GM12874 (cell line): ENCODE measurements around the gene PRDM5.

Source experiments
- CTCF ChIP-seq: IDR thresholded peaks from 2 replicates; pipeline ENCODE4 v1.5.1; 2011; ENCODE audit warnings: low read depth, mild to moderate bottlenecking, control low read depth, low read length, moderate library complexity; ENCODE audit not compliant: insufficient read depth

PRDM5 gene

GRCh38 chr4:120922381-120923206 lies at the start of gene PRDM5:
Gene PRDM5 (minus strand): TSS chr4:120922726. CDS start chr4:120922608, 118 bp downstream.
- no peak for TF ChIP-seq CTCF

GRCh38 chr4:120971884-120972283 lies 49.4 kb upstream of the PRDM5 start:
- no peak for TF ChIP-seq CTCF

GRCh38 chr4:120965938-120966337 lies 43.4 kb upstream of the PRDM5 start:
- TF ChIP-seq CTCF = no peak

- no peak for TF ChIP-seq CTCF
Observed at GRCh38 chr4:120964596-120964995, 42.1 kb upstream of the PRDM5 start.

- no peak for TF ChIP-seq CTCF
Observed at GRCh38 chr4:120963449-120963848, 40.9 kb upstream of the PRDM5 start.

GRCh38 chr4:120960656-120961267 lies 38.2 kb upstream of the PRDM5 start:
- TF ChIP-seq CTCF = no peak

- no peak for TF ChIP-seq CTCF
Observed at GRCh38 chr4:120948382-120948781, 25.9 kb upstream of the PRDM5 start.
